Fibroblast of skin of right biceps (primary cell): Measurements from ENCODE around the gene FTSJ1.

ENCODE experiments used
- DNase-seq: peaks from one replicate; pipeline ENCODE4 v3.0.0-alpha.2; 2013

FTSJ1 gene

DNA sequence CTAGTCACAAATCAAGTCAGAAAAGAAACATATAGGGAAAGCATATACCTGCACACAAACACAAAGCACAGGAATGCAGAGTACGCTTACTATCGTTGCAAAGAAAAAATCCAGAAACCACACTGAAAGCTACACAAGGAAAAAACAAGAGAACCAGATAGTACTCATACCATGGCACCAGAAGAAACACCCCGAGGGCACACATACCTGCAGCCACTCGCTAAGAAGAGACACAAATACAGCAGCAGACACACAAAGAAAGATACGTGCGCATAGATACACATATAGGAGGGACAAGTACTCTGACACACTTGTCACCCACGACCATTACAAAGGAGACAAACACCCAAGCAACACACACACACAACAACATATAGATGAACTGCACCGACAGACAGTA lies 4.5 kb upstream of the FTSJ1 start:
- DNase-seq: no peak

DNA sequence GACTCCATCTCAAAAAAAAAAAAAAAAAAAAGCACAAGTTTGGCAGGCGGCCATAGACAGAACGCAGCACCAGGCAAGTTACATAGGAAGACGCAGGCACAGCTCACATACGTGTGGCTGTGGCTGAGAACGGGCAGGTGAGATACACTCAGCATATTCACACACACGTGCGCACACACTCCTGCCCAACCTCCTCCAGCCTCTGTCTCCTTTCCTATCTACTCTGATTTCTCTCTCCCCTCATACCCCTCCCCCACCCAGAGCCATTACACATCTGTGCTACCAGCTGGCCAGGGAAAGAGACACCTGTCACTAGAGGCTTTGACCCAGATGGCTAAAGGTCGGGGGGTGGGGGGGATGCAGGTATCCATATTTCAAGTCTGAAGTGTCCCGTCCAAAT lies 3.8 kb upstream of the FTSJ1 start:
- no peak for DNase-seq

DNA sequence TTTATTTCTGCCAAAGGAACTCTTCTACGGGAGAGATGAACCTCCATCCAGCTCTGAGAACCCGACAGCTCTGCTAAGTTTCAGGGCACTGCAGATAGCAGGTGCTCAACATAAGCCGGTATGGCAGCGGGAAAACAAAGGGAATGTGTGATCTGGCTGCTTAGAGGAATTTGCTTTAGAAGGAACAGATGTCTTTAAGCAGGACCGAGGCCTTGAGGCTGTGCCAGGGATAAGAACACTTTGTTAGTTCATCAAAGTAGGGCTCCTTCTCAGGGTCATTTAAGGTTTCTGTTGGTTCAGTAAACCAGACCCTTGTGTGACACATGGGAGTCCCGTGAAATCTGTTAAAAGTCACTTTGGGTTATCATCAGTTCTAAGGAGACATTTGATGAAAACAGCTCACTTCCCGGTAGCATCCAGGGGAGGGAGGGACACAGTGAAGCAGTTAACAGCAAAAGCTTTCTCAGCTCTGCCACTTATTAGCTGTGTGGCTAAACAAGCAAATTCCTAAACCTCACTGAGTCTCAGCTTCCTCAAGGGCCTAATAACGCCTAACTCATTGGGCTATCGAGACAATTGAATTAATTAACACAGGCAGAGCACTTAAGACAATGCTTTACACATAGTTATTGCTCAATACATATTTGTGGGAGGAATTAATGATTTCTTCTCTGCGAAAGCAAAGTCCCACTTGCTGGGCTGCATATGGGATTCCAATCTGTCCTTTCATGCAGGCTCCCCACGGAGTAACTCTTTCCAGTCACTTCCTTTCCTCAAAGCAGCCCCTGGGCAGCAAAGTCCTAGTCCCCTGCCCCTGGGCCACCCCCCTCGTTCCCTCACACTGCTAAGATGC lies 2.9 kb upstream of the FTSJ1 start:
- DNase-seq: no peak

DNA sequence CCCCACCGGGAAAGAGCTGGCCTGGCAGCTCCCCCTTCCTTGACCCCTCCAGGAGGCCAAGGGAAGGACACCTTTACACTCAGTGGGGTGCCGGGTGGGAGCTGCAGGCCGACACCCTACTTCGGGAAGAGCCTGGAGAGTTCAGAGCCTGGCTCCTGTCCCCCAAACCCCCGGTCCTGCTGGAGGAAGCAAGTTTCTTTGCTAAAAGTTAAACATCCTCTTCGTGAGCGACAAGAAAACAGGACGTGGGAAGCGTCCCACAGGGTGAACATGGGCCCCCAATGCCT lies 2.4 kb upstream of the FTSJ1 start:
- no peak for DNase-seq

DNA sequence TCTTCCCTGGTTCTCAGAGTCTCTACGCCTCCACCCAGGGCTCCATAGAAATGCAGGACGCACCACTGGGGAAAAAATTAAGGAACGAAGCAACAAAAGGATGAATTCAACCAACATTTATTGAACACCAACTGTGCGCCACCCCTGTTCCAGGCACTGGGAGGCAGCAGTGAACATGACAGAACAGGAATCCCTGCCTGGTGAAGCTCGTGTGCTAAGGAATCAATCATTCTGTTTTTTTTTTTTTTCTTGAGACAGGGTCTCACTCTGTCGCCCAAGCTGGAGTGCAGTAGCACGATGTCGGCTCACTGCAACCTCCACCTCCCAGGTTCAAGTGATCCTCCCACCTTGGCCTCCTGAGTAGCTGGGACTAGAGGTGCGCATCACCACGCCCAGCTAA lies 1.9 kb upstream of the FTSJ1 start:
- no peak for DNase-seq

DNA sequence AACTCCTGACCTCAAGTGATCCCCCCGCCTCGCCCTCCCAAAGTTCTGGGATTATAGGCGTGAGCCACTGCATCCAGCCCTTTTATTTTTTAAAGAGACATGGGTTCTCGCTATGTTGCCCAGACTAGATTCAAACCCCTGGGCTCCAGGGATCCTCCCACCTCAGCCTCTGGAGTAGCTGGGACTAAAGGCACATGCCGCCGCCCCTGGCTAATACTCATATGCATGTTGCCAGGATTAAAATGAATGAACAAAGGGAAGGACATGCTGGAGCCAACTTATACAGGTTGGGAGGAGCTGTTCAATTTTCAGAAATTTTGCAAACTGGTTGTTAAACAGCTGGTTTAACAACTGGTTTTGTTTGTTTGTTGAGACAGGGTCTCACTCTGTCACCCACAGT lies 1.4 kb upstream of the FTSJ1 start:
- no peak for DNase-seq

DNA sequence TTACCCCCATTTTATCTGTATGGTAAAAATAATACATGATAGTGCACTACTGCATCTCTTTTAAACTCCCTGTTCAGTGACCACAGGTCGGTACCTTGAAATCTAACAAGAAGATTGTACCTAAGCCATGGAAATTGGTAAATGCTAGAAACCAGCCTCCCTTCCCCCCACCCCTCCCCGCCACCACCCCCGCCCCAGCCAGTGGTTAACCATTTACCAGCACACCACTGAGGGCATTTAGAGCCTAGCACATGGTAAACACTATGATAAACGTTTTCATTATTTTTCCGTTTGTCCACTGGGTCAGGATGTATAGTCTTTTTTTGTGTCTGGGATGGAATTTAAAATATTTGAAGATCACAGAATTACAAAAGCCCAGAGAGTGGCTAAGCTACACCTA lies 703 bp upstream of the FTSJ1 start:
- no peak for DNase-seq

DNA sequence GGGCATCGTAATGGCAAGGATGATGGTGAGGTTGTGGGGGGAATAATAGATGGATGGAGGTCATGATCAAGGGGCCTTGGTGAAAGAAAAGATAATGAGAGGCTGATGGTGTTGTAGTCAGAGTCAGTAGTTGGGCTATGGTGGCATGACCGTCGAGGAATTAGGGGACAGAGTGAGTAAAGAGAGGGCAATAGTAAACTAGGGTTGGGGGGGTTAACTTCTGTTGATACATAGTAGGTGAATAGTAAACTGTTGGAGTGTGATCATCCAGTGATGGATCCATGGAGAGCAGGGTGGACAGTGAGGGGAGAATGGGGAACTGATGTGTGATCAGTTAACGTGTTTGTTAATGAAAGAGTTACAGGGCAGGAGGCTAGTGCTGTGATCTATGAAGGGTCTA lies 920 bp downstream of the FTSJ1 start:
- no peak for DNase-seq

DNA sequence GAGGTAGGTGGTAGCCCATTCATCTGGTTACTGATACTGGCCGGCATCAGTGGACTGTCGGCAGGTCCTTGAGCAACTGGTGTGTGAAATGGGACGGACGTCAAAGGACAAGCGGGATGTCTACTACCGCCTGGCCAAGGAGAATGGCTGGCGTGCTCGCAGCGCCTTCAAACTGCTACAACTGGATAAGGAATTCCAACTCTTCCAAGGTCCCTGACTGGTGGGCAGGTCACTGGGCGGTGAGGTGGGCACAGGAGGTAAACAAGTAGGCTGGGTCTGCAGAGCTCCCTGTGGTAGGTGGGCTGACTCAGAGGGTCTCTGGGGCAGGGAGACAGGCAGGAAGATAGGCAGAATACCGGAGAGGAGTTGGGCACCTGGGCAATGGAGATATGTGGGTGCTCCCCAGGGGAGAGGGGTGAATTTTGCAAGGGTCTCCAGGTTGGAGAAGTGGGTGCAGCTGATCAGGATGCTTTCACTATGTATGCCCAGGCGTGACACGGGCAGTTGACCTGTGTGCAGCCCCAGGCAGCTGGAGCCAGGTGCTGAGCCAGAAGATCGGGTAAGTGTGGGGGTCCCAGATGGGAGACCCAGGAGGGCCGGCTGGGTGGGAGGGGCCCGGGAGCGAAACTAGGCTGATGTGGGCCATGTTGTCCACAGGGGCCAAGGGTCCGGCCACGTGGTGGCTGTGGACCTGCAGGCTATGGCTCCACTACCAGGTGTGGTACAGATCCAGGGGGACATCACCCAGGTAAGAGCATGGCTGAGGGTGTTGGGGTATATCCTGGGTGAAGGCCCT lies 2.2 kb downstream of the FTSJ1 start:
- DNase-seq: no peak

DNA sequence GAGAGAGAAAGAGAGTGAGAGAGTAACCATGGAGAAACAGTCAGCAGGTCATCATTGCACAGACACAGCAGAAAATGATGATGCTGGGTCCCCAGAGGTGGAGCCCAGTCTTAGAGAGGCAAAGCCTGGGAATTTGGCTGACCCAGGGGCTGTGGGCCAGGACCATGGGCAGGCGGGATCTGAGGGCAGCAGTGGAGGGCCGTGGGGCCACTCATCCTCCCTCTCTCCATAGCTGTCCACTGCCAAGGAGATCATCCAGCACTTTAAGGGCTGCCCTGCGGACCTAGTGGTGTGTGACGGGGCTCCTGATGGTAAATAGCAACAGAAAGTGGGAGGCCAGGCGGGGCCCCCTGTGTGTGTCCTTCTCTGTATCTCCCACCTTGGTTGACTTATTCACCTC lies 2.8 kb downstream of the FTSJ1 start:
- DNase-seq: no peak

DNA sequence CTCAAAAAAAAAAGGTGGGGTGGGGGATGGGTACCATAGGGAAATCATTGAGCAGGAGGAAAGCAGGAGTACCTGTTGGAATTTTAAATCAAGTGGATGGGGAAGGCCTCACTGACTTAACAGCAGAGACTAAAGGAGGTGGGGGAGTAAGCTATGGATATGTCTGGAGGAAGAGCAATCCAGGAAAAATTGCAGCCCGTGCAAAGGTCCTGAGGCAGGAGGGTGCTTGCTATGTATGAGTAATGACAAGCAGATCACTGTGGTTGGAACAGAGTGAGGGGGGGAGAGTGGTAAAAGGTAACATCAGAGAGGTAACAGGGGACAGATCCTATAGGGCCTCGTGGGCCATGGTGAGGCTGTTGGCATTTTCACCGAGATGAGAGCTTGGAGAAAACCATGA lies 4.1 kb downstream of the FTSJ1 start:
- DNase-seq: no peak

DNA sequence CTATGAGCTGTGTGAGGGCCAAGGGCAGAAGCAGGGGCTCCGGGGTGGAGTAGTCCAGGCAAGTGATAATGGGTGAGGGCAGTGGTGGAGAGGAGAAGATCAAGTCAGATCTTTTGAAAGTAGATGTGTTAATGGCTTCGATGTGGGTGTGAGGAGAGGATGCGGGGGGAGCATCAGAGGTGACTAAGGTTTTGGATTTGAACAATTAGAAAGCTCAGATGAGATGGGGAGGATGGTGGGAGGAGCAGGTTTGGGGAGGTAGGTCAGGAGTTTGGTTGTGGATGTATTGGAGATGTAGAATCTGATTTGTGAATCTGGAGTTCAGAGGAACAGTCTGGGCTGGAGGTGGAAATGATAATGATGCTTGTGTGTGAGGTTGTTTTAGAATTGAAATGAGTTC lies 4.6 kb downstream of the FTSJ1 start:
- DNase-seq: no peak

DNA sequence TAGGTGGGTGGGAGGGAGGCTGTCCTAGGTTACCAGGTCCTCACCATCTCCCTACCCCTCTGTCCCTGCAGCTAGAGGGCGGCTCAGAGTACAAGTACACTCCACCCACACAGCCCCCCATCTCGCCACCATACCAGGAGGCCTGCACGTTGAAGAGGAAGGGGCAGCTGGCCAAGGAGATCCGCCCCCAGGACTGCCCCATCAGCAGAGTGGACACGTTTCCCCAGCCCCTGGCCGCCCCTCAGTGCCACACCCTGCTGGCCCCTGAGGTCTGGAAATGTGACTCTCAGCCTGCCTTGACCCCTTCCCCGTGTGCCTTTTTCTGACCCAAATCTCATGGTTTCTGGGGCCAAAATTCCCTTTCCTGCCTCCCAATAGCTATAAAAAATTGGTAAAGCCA lies 6.5 kb downstream of the FTSJ1 start:
- DNase-seq: no peak

DNA sequence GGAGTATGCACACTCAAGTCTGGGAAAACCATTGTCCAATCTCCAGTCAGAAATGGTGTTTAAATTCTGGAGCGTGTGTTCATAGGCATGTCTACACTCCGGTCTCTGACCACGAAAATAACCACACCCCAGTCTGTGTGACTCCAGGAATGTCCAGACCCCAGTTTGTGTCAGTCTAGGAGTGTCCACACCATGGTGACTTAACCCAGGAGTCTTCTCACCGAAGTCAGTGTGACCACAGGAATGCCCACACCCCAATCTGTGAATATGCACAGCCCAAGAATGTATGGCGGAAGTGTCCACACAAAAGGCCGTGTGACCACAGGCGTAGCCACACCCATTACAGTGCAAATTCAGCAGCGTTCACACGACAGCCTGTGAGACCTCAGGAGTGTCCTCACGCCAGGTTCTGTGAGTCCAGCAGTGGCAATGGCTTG lies 11.4 kb downstream of the FTSJ1 start:
- DNase-seq: peak; percentile 91

DNA sequence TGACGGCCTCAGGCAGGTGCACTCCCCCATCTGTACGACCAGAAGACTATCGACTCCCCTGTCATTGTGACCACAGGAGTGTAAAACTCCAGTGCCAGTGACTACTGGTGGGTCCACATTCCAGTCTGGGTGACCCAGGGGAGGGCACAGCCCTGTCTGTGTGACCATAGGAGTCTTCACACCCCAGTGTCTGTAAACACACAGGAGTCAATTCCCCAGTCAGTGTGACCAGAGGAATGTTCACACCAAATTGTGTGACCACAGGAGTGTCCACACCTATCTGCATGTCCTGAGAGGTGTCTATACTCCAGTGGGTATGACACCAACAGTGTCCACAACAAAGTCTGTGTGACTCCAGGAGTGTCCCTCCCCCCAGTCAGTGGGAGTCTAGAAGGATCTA lies 12.0 kb downstream of the FTSJ1 start:
- DNase-seq: no peak

DNA sequence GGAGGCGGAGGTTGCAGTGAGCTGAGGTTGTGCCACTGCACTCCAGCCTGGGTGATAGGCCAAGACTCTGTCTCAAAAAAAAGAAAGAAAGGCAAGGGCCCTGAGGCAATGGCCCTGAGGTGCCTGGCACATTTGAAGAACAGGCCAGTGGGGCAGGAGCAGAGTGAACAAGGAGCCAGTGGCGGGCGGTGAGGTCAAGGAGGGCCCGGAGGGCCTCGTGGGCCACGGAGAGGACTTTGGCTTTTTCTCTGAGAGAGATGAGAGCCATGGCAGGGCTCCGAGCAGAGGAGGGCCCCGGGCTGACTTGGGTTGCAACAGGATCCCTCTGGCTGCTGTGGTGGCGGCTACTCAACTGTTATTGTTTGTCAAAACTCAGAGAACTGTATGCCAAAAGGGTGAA lies 13.3 kb downstream of the FTSJ1 start:
- DNase-seq: no peak

DNA sequence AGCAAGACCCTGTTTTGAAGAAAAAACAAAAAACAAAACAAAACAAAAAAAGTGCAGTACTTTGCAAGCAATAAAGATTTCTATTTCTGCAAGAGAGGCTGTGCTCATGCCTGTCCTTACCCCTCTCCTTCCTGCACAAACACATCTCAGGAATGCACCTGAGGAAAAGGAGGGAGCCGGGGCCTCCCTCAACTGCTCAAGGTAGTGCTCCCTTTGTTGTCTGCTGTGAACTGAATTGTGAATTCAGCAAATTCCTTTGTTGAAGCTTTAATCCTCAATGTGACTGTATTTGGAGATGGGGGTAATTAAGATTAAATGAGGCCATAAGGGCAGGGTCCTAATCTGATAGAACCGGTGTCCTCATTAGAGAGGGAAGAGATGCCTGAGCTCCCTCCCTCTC lies 13.9 kb downstream of the FTSJ1 start:
- no peak for DNase-seq

DNA sequence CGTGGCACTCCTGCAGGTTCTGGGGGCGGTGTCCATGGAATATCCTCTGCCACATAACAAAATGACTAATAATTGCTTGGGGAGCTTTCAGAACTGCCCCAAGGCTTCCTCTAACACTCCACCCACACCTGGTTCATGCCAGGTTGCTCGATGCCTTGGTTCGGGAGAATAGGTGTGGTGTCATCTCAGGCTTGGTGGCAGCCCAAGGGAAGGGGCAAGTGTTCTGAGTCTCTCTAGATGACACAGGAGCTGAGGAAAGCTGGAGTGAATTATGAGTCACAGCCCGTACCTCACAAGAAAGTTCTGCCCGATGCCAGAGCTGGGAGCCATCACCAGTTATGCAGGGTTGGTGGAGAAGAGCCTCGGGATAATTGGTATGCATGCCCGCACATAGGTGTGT lies 14.7 kb downstream of the FTSJ1 start:
- DNase-seq: no peak

DNA sequence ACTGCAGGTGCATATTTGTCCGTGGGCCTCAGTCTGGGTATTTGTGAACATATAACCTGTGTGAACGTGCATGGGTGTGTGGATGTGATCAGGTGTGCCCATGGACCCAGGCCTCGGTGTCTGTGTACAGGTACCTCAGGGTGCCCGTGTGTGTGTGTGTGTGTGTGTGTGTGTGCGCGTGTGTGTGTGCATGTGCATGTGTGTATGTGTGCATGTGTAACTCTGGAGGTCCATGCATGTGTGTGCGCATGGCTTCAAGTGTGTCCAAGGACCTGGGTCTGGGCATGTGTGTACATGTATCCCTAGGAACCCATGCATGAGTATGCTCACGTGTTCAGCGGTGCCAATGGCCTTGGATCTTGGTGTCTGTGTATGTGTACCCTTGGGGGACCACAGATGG lies 15.8 kb downstream of the FTSJ1 start:
- DNase-seq: no peak

DNA sequence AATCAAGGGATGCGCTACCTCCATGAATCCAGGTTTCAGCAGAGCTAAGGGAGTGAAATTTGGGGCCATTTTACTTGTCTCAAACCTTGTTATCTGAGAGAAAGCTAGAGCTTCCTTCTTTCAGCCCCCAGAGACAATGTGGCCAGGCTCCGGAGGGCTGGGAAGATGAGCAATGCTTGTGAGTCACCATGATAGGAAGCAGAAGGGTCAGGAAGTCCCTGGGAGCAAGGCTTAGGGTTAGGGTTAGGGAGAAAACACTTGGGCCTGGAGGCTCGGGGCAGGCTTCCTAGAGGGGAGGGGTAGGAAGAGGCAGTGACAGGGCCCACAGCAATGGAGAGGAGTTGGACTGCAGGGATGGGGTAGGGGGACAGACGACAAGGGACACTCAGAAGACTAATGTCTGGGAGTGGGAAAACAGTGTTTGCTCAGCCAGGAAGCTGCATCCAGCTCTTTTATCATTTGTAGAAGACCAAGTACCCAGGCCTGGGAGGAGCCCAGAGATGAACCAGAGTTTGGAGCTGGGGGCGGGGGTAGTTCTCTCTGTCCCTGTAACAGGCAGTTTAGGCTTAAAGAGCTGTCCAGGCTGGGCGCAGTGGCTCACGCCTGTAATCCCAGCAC lies 16.4 kb downstream of the FTSJ1 start:
- DNase-seq: peak; percentile 63

DNA sequence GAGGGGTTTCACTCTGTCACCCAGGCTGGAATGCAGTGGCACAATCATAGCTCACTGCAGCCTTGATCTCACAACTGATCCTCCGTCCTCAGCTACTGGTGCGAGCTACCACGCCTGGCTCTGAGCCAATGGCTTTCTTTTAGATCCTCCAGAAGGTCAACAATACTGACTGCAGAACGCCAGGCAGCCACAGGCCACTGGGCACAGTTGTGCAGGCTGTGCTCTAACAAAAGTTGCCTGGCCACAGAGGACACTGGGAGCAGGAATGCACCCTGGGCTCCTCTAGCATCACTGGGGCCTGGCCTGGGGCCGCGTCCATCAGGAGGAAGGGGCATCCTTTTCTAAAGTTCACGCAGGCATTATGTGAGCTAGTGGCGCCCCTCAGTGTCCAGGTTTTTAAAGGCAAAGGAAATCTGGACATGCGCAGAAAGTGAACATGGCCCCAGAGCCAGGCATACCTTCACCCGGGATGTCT lies 17.9 kb downstream of the FTSJ1 start:
- DNase-seq: peak; percentile 45

DNA sequence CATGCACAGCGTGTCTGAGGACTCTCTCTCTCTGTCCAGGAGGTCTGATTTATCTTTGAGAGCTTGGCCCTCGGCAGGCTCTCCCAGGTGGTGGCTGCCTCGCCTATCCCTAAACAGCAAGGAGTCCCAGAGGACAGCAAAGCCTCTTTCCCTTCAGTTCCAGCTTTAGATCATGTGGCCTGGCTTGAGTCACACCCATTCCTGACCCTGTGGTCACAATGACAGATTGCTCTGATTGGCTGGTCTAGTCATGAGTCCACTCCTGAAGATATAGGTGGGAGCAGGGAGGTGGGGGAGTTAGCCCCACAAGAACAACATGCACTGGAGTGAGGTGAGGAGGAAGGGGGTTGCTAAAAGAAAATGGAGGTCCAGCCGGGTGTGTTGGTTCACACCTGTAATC lies 20.7 kb downstream of the FTSJ1 start:
- DNase-seq: no peak

DNA sequence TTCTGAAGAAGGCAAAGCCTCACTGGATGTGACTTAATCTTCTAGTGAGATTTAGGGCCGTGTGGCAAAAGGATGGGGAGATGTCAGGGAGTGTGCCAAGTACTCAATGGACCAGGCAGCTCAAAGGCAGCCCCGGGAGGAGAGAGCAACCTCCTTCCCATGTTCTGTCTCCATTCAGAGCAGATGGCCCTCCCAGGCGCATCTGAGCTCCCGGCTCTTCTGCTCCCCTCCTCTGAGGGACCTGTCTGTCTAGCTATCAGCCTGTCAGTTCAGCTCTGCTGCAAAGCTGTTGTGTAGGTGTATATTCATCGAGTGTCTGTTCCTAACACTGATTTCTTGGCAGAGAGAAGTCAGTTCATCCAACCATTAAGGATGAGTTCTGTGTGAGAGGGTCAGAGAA lies 21.9 kb downstream of the FTSJ1 start:
- DNase-seq: no peak

DNA sequence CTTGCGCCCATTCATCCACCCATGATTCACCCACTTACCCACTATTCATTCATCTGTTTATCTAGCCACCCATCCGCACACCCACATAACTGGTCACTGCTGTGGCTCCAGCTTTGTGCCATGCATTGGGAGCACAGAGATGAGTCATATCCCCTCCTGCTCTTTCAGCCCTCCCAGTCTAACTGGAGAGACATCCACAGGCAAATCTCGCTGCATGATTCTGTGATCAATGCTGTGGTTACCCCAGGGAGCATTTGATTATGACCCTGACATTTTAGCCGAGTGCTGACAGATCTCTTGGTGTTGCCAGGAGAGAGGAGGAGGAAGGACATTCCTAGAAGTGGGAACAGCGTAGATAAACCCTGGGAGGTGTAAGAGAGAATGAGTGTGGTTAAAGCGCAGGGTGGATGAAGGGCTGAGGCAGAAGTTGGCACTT lies 22.4 kb downstream of the FTSJ1 start:
- peak; percentile 80 for DNase-seq
